ENCODE data around the gene CYP46A1.

GRCh38 chr14:99667821-99668220 is 16.3 kb upstream of the CYP46A1 start:
- TF ChIP-seq CTCF (IDR thresholded peaks at IDR 0.05; ENCODE audit: poor library complexity) (no peak), EZH2 (IDR thresholded peaks at IDR 0.05; ENCODE audit: borderline replicate concordance) (no peak), EZH2phosphoT487 (IDR thresholded peaks at IDR 0.05; ENCODE audit: low read depth, severe bottlenecking, unreplicated experiment) (no peak)

Data from hepatocyte (in vitro differentiated cells).